Measurements from ENCODE around the gene TMEM38B.

DNA sequence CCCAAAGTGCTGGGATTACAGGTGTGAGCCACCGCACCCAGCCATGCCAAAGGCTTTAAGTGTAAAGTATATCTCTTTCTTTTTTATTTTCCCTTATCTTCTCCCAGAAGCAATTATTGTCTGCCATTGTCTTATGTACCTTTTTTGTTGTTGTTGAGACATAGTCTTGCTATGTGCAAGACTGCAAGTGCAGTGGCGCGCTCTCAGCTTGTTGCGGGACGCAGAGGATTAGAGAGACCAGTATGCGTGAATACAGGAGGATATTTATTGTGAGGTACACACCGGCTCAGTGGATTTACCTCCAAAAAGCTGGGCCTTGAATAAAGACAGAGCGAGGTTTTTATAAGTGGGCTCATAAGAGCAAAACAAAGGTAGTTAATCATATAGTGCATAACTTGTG is 11.8 kb downstream of the TMEM38B start:
- TF ChIP-seq, protein P1, sequence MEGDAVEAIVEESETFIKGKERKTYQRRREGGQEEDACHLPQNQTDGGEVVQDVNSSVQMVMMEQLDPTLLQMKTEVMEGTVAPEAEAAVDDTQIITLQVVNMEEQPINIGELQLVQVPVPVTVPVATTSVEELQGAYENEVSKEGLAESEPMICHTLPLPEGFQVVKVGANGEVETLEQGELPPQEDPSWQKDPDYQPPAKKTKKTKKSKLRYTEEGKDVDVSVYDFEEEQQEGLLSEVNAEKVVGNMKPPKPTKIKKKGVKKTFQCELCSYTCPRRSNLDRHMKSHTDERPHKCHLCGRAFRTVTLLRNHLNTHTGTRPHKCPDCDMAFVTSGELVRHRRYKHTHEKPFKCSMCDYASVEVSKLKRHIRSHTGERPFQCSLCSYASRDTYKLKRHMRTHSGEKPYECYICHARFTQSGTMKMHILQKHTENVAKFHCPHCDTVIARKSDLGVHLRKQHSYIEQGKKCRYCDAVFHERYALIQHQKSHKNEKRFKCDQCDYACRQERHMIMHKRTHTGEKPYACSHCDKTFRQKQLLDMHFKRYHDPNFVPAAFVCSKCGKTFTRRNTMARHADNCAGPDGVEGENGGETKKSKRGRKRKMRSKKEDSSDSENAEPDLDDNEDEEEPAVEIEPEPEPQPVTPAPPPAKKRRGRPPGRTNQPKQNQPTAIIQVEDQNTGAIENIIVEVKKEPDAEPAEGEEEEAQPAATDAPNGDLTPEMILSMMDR (conservative IDR thresholded peaks at IDR 0.05; ENCODE audit: low read depth, low read length) = no peak
- TF ChIP-seq EZH2 (IDR thresholded peaks at IDR 0.05; ENCODE audit: borderline replicate concordance, low read depth, low read length, poor library complexity, severe bottlenecking) = no peak
